K562 (cell line): ENCODE measurements around the gene PRAC1.

Source experiments
- BRF2 ChIP-seq: IDR thresholded peaks from 3 replicates; pipeline ENCODE4 v1.6.1; 2011; ENCODE audit warnings: borderline replicate concordance, mild to moderate bottlenecking; ENCODE audit not compliant: insufficient read length, insufficient read depth
- CTCF ChIP-seq, 3 experiments: IDR thresholded peaks in 2 of 3; conservative IDR thresholded peaks in 1 of 3; 2 replicates each; pipeline ENCODE4 v1.5.1; 2011 to 2012; ENCODE audit warnings: low read length in 3 of 3, mild to moderate bottlenecking in 3 of 3, control low read depth in 2 of 3, improper control_type of control experiment in 1 of 3, inconsistent platforms in 1 of 3, low read depth in 1 of 3, mixed read lengths in 1 of 3, moderate library complexity in 1 of 3; ENCODE audit not compliant: insufficient read depth in 2 of 3
- ETV5 ChIP-seq: sonication (generic); formaldehyde crosslinking; IDR thresholded peaks from 2 replicates; pipeline ENCODE4 v1.4.0; 2020; ENCODE audit warnings: low read depth, mild to moderate bottlenecking, missing genetic modification reagents
- JUND ChIP-seq, 2 experiments: IDR thresholded peaks; 2 replicates in 1 of 2; 3 replicates in 1 of 2; pipeline ENCODE4 v1.6.1; 2011; ENCODE audit warnings: borderline replicate concordance in 2 of 2, low read depth in 2 of 2, low read length in 2 of 2, improper control_type of control experiment in 1 of 2, missing biosample characterization in 1 of 2, missing genetic modification characterization in 1 of 2, missing genetic modification reagents in 1 of 2
- MAFK ChIP-seq: IDR thresholded peaks from 2 replicates; pipeline ENCODE4 v1.6.1; 2011; ENCODE audit warnings: low read length, improper control_type of control experiment
- XRCC3 ChIP-seq: fragments of 450-650 bp; IDR thresholded peaks from 2 replicates; pipeline ENCODE4 v1.6.1; 2017; ENCODE audit warnings: mild to moderate bottlenecking, moderate library complexity

- TF ChIP-seq CTCF (IDR thresholded peaks at IDR 0.05 in 2 of 3, conservative IDR thresholded peaks at IDR 0.05 in 1 of 3; ENCODE audit: insufficient read depth in 2 of 3, low read depth in 1 of 3, low read length in 3 of 3): no peak
- no peak for TF ChIP-seq XRCC3
- no peak for TF ChIP-seq MAFK
- TF ChIP-seq BRF2: no peak
- no peak for TF ChIP-seq ETV5 (CRISPR knock-in tag)
- no peak for TF ChIP-seq JUND (IDR thresholded peaks at IDR 0.05; ENCODE audit: borderline replicate concordance, low read depth, low read length)
- no peak for TF ChIP-seq JUND (tag; IDR thresholded peaks at IDR 0.05; ENCODE audit: borderline replicate concordance, low read depth, low read length)
These were observed 7.9 kb upstream of the PRAC1 start for GRCh38 chr17:48730240-48730550.
